Neuronal stem cell (in vitro differentiated cells): ENCODE results near the gene CNPY1.

ENCODE experiments used
- DNase-seq: peaks from one replicate; pipeline ENCODE4 v3.0.0-alpha.2; 2013; ENCODE audit warnings: low spot score
- H2AFZ ChIP-seq: one replicate; pipeline ENCODE4 v1.6.1; 2013; ENCODE audit warnings: mild to moderate bottlenecking, low read length, inconsistent platforms
- H2AK5ac ChIP-seq: 2 replicates; pipeline ENCODE4 v1.6.1; 2013; ENCODE audit warnings: low read depth, mild to moderate bottlenecking, inconsistent platforms, low read length, moderate library complexity, mixed read lengths
- H2BK120ac ChIP-seq: 2 replicates; pipeline ENCODE4 v1.6.1; 2013; ENCODE audit warnings: low read depth, mild to moderate bottlenecking, inconsistent platforms, low read length, moderate library complexity, mixed read lengths
- H2BK12ac ChIP-seq: one replicate; pipeline ENCODE4 v1.6.1; 2013; ENCODE audit warnings: low read length, inconsistent platforms
- H2BK15ac ChIP-seq: 2 replicates; pipeline ENCODE4 v1.6.1; 2013; ENCODE audit warnings: mild to moderate bottlenecking, low read length, inconsistent platforms, mixed read lengths
- H2BK5ac ChIP-seq: one replicate; pipeline ENCODE4 v1.6.1; 2013; ENCODE audit warnings: inconsistent platforms, mild to moderate bottlenecking, low read length, moderate library complexity
- H3K14ac ChIP-seq: one replicate; pipeline ENCODE4 v1.6.1; 2013; ENCODE audit warnings: low read length, inconsistent platforms
- H3K18ac ChIP-seq: 2 replicates; pipeline ENCODE4 v1.6.1; 2013; ENCODE audit warnings: low read length, inconsistent platforms
- H3K23ac ChIP-seq: 2 replicates; pipeline ENCODE4 v1.6.1; 2013; ENCODE audit warnings: low read depth, mild to moderate bottlenecking, mixed read lengths, low read length, inconsistent platforms; ENCODE audit not compliant: poor library complexity
- H3K27ac ChIP-seq: replicated peaks from 3 replicates; pipeline ENCODE4 v1.5.1; 2013; ENCODE audit warnings: low read length, inconsistent platforms
- H3K27me3 ChIP-seq, 3 experiments: 2 replicates each; pipeline ENCODE4 v1.6.1; 2013; ENCODE audit warnings: low read length in 3 of 3, mild to moderate bottlenecking in 2 of 3, inconsistent platforms in 1 of 3, low read depth in 1 of 3, mixed read lengths in 1 of 3, moderate library complexity in 1 of 3; ENCODE audit not compliant: control insufficient read depth in 3 of 3, insufficient read depth in 3 of 3
- H3K36me3 ChIP-seq, 2 donors: replicated peaks in 1 of 2; 2 replicates each; pipeline ENCODE4 v1.6.1; 2013; ENCODE audit warnings: low read length in 2 of 2; ENCODE audit not compliant: control insufficient read depth in 2 of 2, insufficient read depth in 2 of 2
- H3K4ac ChIP-seq: 2 replicates; pipeline ENCODE4 v1.6.1; 2013; ENCODE audit warnings: inconsistent platforms, mild to moderate bottlenecking, low read length, moderate library complexity
- H3K4me1 ChIP-seq, 2 donors: 1 replicate in 1 of 2; 2 replicates in 1 of 2; pipeline ENCODE4 v1.6.1; 2013; ENCODE audit warnings: low read length in 2 of 2, low read depth in 1 of 2; ENCODE audit not compliant: control insufficient read depth in 2 of 2, insufficient read depth in 1 of 2
- H3K4me2 ChIP-seq: one replicate; pipeline ENCODE4 v1.6.1; 2013; ENCODE audit warnings: mild to moderate bottlenecking, low read length, inconsistent platforms; ENCODE audit not compliant: insufficient read depth, poor library complexity, severe bottlenecking
- H3K4me3 ChIP-seq, 2 donors: 2 replicates each; pipeline ENCODE4 v1.5.1; 2013; ENCODE audit warnings: low read length in 2 of 2, mild to moderate bottlenecking in 2 of 2, inconsistent platforms in 1 of 2, moderate library complexity in 1 of 2
- H3K79me1 ChIP-seq: one replicate; pipeline ENCODE4 v1.6.1; 2013; ENCODE audit warnings: low read depth, mild to moderate bottlenecking, inconsistent platforms, low read length, moderate library complexity
- H3K9ac ChIP-seq: one replicate; pipeline ENCODE4 v1.6.1; 2013; ENCODE audit warnings: mild to moderate bottlenecking, low read depth, low read length, inconsistent platforms; ENCODE audit not compliant: poor library complexity
- H3K9me3 ChIP-seq, 2 donors: replicated peaks in 1 of 2; 2 replicates each; pipeline versions ENCODE3 to v1.6.1; 2013; ENCODE audit warnings: low read length in 2 of 2, mild to moderate bottlenecking in 2 of 2, inconsistent platforms in 1 of 2, low read depth in 1 of 2, mixed read lengths in 1 of 2, moderate library complexity in 1 of 2; ENCODE audit not compliant: control insufficient read depth in 2 of 2, insufficient read depth in 1 of 2
- H4K8ac ChIP-seq: one replicate; pipeline ENCODE4 v1.6.1; 2013; ENCODE audit warnings: low read depth, mild to moderate bottlenecking, inconsistent platforms, low read length, moderate library complexity
- H4K91ac ChIP-seq: one replicate; pipeline ENCODE4 v1.6.1; 2013; ENCODE audit warnings: low read length, low read depth, mild to moderate bottlenecking, inconsistent platforms; ENCODE audit not compliant: poor library complexity
- WGBS, 2 donors: extraction: QIAGEN DNeasy Blood & Tissue Kit; methylation state at CpG; one replicate each; pipeline ENCODE4 v1.1.7; 2013; ENCODE audit warnings: missing lambda C conversion rate in 2 of 2, mixed read lengths in 1 of 2; ENCODE audit not compliant: insufficient read length in 2 of 2, insufficient replicate concordance in 1 of 2; ENCODE audit errors: extremely low coverage in 2 of 2; 5-methylcytosine and 5-hydroxymethylcytosine counted together

Gene CNPY1

GRCh38 chr7:155464948-155465739 is 81.2 kb downstream of the CNPY1 start:
- H3K36me3 ChIP-seq: peaks cover 0 to 61% of the 10 kb centered on the region in 2 donors
- H3K4ac ChIP-seq: no peak overlapping the region
- no peak overlapping the region for H2AK5ac ChIP-seq
- H2BK12ac ChIP-seq: no peak overlapping the region
- H3K9ac ChIP-seq: no peak overlapping the region
- no peak overlapping the region for H2AFZ ChIP-seq
- H2BK5ac ChIP-seq: no peak overlapping the region
- no peak overlapping the region for H2BK15ac ChIP-seq
- H3K18ac ChIP-seq: no peak overlapping the region
- H3K23ac ChIP-seq: no peak overlapping the region
- H3K27ac ChIP-seq: no peak overlapping the region
- peaks cover 0 to 8% of the 10 kb centered on the region in 2 donors for H3K9me3 ChIP-seq
- DNase-seq: no peak
- no peak overlapping the region for H4K8ac ChIP-seq
- no peak overlapping the region for H4K91ac ChIP-seq
- no peak overlapping the region for H3K4me3 ChIP-seq
- H3K79me1 ChIP-seq: no peaks in the 10 kb centered on the region
- H3K4me2 ChIP-seq: no peak overlapping the region
- peaks cover 0 to 62% of the 10 kb centered on the region in 2 donors for H3K4me1 ChIP-seq
- no peak overlapping the region for H2BK120ac ChIP-seq
- no peak overlapping the region for H3K14ac ChIP-seq
- H3K27me3 ChIP-seq: peaks cover 0 to 94% (median 72%) of the 10 kb centered on the region in 3 experiments
- no CpG with 5 or more reads among the region's 33 CpGs for WGBS, 2 donors

- no peak for DNase-seq
- H3K18ac ChIP-seq: no peak overlapping the region
- H3K4ac ChIP-seq: no peak overlapping the region
- no peak overlapping the region for H4K8ac ChIP-seq
- peaks cover 0 to 8% of the 10 kb centered on the region in 2 donors for H3K9me3 ChIP-seq
- no peak overlapping the region for H2BK120ac ChIP-seq
- no peak overlapping the region for H2AK5ac ChIP-seq
- H2BK15ac ChIP-seq: no peak overlapping the region
- peaks cover 0 to 70% of the 10 kb centered on the region in 2 donors for H3K36me3 ChIP-seq
- no CpG with 5 or more reads among the region's 6 CpGs for WGBS, 2 donors
- no peak overlapping the region for H2AFZ ChIP-seq
- H3K79me1 ChIP-seq: no peaks in the 10 kb centered on the region
- H3K9ac ChIP-seq: no peak overlapping the region
- H2BK12ac ChIP-seq: no peak overlapping the region
- peak overlapping the region; percentile 80 for H3K23ac ChIP-seq
- peaks cover 0 to 94% (median 73%) of the 10 kb centered on the region in 3 experiments for H3K27me3 ChIP-seq
- no peak overlapping the region for H3K27ac ChIP-seq
- no peak overlapping the region for H4K91ac ChIP-seq
- no peak overlapping the region for H3K4me2 ChIP-seq
- H3K4me1 ChIP-seq: peaks cover 0 to 60% of the 10 kb centered on the region in 2 donors
- H2BK5ac ChIP-seq: no peak overlapping the region
- H3K4me3 ChIP-seq: no peak overlapping the region
- H3K14ac ChIP-seq: no peak overlapping the region
Observed at GRCh38 chr7:155464183-155464582, 82.2 kb downstream of the CNPY1 start.

- Histone ChIP-seq H4K91ac (no peak overlapping the region), H3K4me3 (no peak overlapping the region), H3K9me3 (peaks cover 0 to 8% of the 10 kb centered on the region in 2 donors), H4K8ac (no peak overlapping the region), H2BK15ac (no peak overlapping the region), H3K27ac (no peak overlapping the region), H3K36me3 (peaks cover 0 to 75% of the 10 kb centered on the region in 2 donors), H3K14ac (no peak overlapping the region), H2BK5ac (no peak overlapping the region), H3K79me1 (no peaks in the 10 kb centered on the region), H3K23ac (no peak overlapping the region), H3K18ac (no peak overlapping the region), H2BK120ac (no peak overlapping the region), H2AFZ (no peak overlapping the region), H3K27me3 (peaks cover 0 to 94% (median 78%) of the 10 kb centered on the region in 3 experiments), H3K4me2 (no peak overlapping the region), H3K4ac (no peak overlapping the region), H2AK5ac (no peak overlapping the region), H2BK12ac (no peak overlapping the region), H3K4me1 (peaks cover 0 to 53% of the 10 kb centered on the region in 2 donors), H3K9ac (no peak overlapping the region)
- no peak for DNase-seq
- no CpG with 5 or more reads among the region's 15 CpGs for WGBS, 2 donors
Observed at GRCh38 chr7:155463114-155463811, 83.1 kb downstream of the CNPY1 start.

- Histone ChIP-seq H2BK5ac (peak overlapping the region; percentile 10), H3K27me3 (peaks cover 0 to 94% (median 84%) of the 10 kb centered on the region in 3 experiments), H3K79me1 (no peaks in the 10 kb centered on the region), H3K14ac (no peak overlapping the region), H3K4ac (no peak overlapping the region), H4K91ac (no peak overlapping the region), H3K27ac (no peak overlapping the region), H3K4me3 (peak overlapping the region in 1 of 2 donors; percentile 70), H3K36me3 (peaks cover 0 to 75% of the 10 kb centered on the region in 2 donors), H3K4me1 (peaks cover 0 to 53% of the 10 kb centered on the region in 2 donors), H2BK120ac (no peak overlapping the region), H4K8ac (no peak overlapping the region), H3K4me2 (no peak overlapping the region), H3K9me3 (peaks cover 0 to 8% of the 10 kb centered on the region in 2 donors), H2BK12ac (no peak overlapping the region), H2AFZ (no peak overlapping the region), H3K9ac (no peak overlapping the region), H3K18ac (no peak overlapping the region), H2BK15ac (no peak overlapping the region), H2AK5ac (peak overlapping the region; percentile 20), H3K23ac (peak overlapping the region; percentile 83)
- no CpG with 5 or more reads among the region's 33 CpGs for WGBS, 2 donors
- DNase-seq: no peak
Observed at GRCh38 chr7:155462163-155462735, 84.1 kb downstream of the CNPY1 start.
